ENCODE results near the gene TEKT2. TPM values are rescaled to one million over a fixed set of nuclear protein-coding genes. Genes with fewer than 3 reads are reported as not detected.
A peak's percentile ranks its signal among the peaks of the same experiment; 100 is the strongest.

The TEKT2 gene, protein sequence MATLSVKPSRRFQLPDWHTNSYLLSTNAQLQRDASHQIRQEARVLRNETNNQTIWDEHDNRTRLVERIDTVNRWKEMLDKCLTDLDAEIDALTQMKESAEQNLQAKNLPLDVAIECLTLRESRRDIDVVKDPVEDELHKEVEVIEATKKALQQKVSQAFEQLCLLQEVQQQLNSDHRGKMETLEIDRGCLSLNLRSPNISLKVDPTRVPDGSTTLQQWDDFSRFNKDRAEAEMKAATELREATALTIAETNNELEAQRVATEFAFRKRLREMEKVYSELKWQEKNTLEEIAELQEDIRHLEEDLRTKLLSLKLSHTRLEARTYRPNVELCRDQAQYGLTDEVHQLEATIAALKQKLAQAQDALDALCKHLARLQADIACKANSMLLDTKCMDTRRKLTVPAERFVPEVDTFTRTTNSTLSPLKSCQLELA
- total RNA-seq (2014; rRNA removed; shearing (Covaris generic)), result not detected in 2 replicates
- polyA plus RNA-seq (2016; fragmentation: Nextera tagmentation; extraction: Ambion mirVana), result not detected in 2 replicates

GRCh38 chr1:36083635-36084496, at the start of gene TEKT2:
Gene TEKT2, plus strand, starts transcription at chr1:36084094. Its CDS starts 828 bp downstream, at chr1:36084922.
- H3K4me1 ChIP-seq (ENCODE audit: insufficient read depth), result peaks cover 11% of the 10 kb centered on the region
- peak; percentile 40 for DNase-seq
- no peaks in the 10 kb centered on the region for H3K9me3 ChIP-seq (ENCODE audit: low read depth)
- TF ChIP-seq EZH2phosphoT487 (IDR thresholded peaks at IDR 0.05; ENCODE audit: insufficient read depth, low read depth) (no peak), EZH2 (IDR thresholded peaks at IDR 0.05; ENCODE audit: insufficient read depth, poor library complexity, severe bottlenecking) (no peak)
- H3F3A ChIP-seq (ENCODE audit: insufficient read depth), result peaks cover 15% of the 10 kb centered on the region; the same call in 1 of the 2 replicates
- peaks cover under 1% of the 10 kb centered on the region; the same call in 1 of the 2 replicates for H3K79me2 ChIP-seq (ENCODE audit: insufficient read depth)
- no peaks in the 10 kb centered on the region for H3K9me2 ChIP-seq (ENCODE audit: insufficient read depth)
- H3K36me3 ChIP-seq (ENCODE audit: low read depth), result no peaks in the 10 kb centered on the region
- H3K27ac ChIP-seq, result no peak within 1 kb of the TSS
- peak within 1 kb of the TSS; percentile 87 for H2AFZ ChIP-seq
- peak within 1 kb of the TSS; percentile 31 for H3K4me2 ChIP-seq (ENCODE audit: unreplicated experiment)
- H3K27me3 ChIP-seq (replicated peaks; ENCODE audit: insufficient read depth), result no peaks in the 10 kb centered on the region
- H4K20me1 ChIP-seq (ENCODE audit: insufficient read depth), result no peaks in the 10 kb centered on the region
- peak within 1 kb of the TSS; percentile 70 for H3K9ac ChIP-seq
- WGBS, 2 experiments (ENCODE audit: low coverage in 1 of 2, low lambda C conversion rate in 2 of 2, missing lambda C conversion rate in 2 of 2), result 14 to 23% methylated on average over 33 to 59 of the region's 59 CpGs
- H3K4me3 ChIP-seq, result peak within 1 kb of the TSS; percentile 53
- in situ Hi-C loops (cut with MboI), result no loop called here

- H4K20me1 ChIP-seq (ENCODE audit: insufficient read depth), result no peaks in the 10 kb centered on the region
- H3K9me2 ChIP-seq (ENCODE audit: insufficient read depth), result no peaks in the 10 kb centered on the region
- H3K4me3 ChIP-seq, result no peak overlapping the region
- H3K4me2 ChIP-seq (ENCODE audit: unreplicated experiment), result peak overlapping the region; percentile 48
- H3K4me1 ChIP-seq (ENCODE audit: insufficient read depth), result peaks cover 5% of the 10 kb centered on the region; the same call in 1 of the 2 replicates
- no peaks in the 10 kb centered on the region for H3K79me2 ChIP-seq (ENCODE audit: insufficient read depth)
- in situ Hi-C loops (cut with MboI), result no loop called here
- TF ChIP-seq EZH2phosphoT487 (IDR thresholded peaks at IDR 0.05; ENCODE audit: insufficient read depth, low read depth), result no peak
- no peak for TF ChIP-seq EZH2 (IDR thresholded peaks at IDR 0.05; ENCODE audit: insufficient read depth, poor library complexity, severe bottlenecking)
- no peaks in the 10 kb centered on the region for H3K27me3 ChIP-seq (replicated peaks; ENCODE audit: insufficient read depth)
- no peak overlapping the region for H3K9ac ChIP-seq
- no peak overlapping the region for H2AFZ ChIP-seq
- H3F3A ChIP-seq (ENCODE audit: insufficient read depth), result peaks cover 15% of the 10 kb centered on the region
- DNase-seq, result peak; percentile 64
- H3K36me3 ChIP-seq (ENCODE audit: low read depth), result peaks cover 8% of the 10 kb centered on the region; the same call in 1 of the 2 replicates
- peak overlapping the region; percentile 23 for H3K27ac ChIP-seq
- H3K9me3 ChIP-seq (ENCODE audit: low read depth), result no peaks in the 10 kb centered on the region
Observed at GRCh38 chr1:36034692-36035091, 49.2 kb upstream of the TEKT2 start.

DNA sequence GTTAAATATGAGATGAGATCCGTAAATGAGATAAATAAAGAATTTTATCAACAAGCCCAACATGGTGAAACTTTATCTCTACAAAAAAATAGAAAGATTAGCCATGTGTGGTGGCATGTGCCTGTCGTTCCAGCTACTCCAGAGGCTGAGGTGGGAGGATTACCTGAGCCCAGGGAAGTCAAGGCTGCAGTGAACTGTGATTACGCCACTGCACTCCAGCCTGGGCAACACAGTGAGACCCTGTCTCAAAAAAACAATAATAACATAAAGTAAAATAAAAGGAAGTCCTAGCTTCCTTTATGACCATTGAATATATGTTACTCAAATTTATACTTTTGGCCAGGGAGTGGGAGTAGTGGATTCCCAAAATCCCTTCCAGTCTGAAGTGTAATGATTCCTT, 48.7 kb upstream of the TEKT2 start:
- no peak for DNase-seq
- Histone ChIP-seq H4K20me1 (ENCODE audit: insufficient read depth) (no peaks in the 10 kb centered on the region), H3K27ac (peak overlapping the region; percentile 23), H3F3A (ENCODE audit: insufficient read depth) (peaks cover 15% of the 10 kb centered on the region), H3K9me3 (ENCODE audit: low read depth) (no peaks in the 10 kb centered on the region), H3K4me1 (ENCODE audit: insufficient read depth) (peaks cover 5% of the 10 kb centered on the region; the same call in 1 of the 2 replicates), H3K27me3 (replicated peaks; ENCODE audit: insufficient read depth) (no peaks in the 10 kb centered on the region), H3K4me3 (no peak overlapping the region), H3K36me3 (ENCODE audit: low read depth) (peaks cover 12% of the 10 kb centered on the region; the same call in 1 of the 2 replicates), H3K9ac (no peak overlapping the region), H3K79me2 (ENCODE audit: insufficient read depth) (no peaks in the 10 kb centered on the region), H3K4me2 (ENCODE audit: unreplicated experiment) (no peak overlapping the region), H2AFZ (no peak overlapping the region), H3K9me2 (ENCODE audit: insufficient read depth) (no peaks in the 10 kb centered on the region)
- TF ChIP-seq EZH2phosphoT487 (IDR thresholded peaks at IDR 0.05; ENCODE audit: insufficient read depth, low read depth) (no peak), EZH2 (IDR thresholded peaks at IDR 0.05; ENCODE audit: insufficient read depth, poor library complexity, severe bottlenecking) (no peak)
- in situ Hi-C loops (cut with MboI), result no loop called here
- WGBS, 2 experiments (ENCODE audit: low coverage in 1 of 2, low lambda C conversion rate in 2 of 2, missing lambda C conversion rate in 2 of 2), result 96 to 97% methylated on average over 3 of the region's 3 CpGs

- no peaks in the 10 kb centered on the region for H3K79me2 ChIP-seq (ENCODE audit: insufficient read depth)
- in situ Hi-C loops (cut with MboI), result no loop called here
- H3K27me3 ChIP-seq (replicated peaks; ENCODE audit: insufficient read depth), result no peaks in the 10 kb centered on the region
- H3K9ac ChIP-seq, result no peak overlapping the region
- no peaks in the 10 kb centered on the region for H3K4me1 ChIP-seq (ENCODE audit: insufficient read depth)
- WGBS, 2 experiments (ENCODE audit: low coverage in 1 of 2, low lambda C conversion rate in 2 of 2, missing lambda C conversion rate in 2 of 2), result 85 to 93% methylated on average over 2 of the region's 2 CpGs
- DNase-seq, result no peak
- no peaks in the 10 kb centered on the region for H3K9me2 ChIP-seq (ENCODE audit: insufficient read depth)
- no peaks in the 10 kb centered on the region for H3K9me3 ChIP-seq (ENCODE audit: low read depth)
- no peak overlapping the region for H3K4me2 ChIP-seq (ENCODE audit: unreplicated experiment)
- H2AFZ ChIP-seq, result no peak overlapping the region
- H3K36me3 ChIP-seq (ENCODE audit: low read depth), result peaks cover 46% of the 10 kb centered on the region; the same call in 1 of the 2 replicates
- peaks cover 2% of the 10 kb centered on the region; the same call in 1 of the 2 replicates for H3F3A ChIP-seq (ENCODE audit: insufficient read depth)
- no peak overlapping the region for H3K27ac ChIP-seq
- TF ChIP-seq EZH2 (IDR thresholded peaks at IDR 0.05; ENCODE audit: insufficient read depth, poor library complexity, severe bottlenecking) (no peak), EZH2phosphoT487 (IDR thresholded peaks at IDR 0.05; ENCODE audit: insufficient read depth, low read depth) (no peak)
- H4K20me1 ChIP-seq (ENCODE audit: insufficient read depth), result no peaks in the 10 kb centered on the region
- H3K4me3 ChIP-seq, result no peak overlapping the region
Observed at GRCh38 chr1:36040238-36040637, 43.7 kb upstream of the TEKT2 start.

Data from GM23248 (cell line).